MG63 (cell line): ENCODE results near the gene ANXA10. TPM values are rescaled to one million over a fixed set of nuclear protein-coding genes. Genes with fewer than 3 reads are reported as not detected.
A peak's percentile ranks its signal among the peaks of the same experiment; 100 is the strongest.

Experiments used
- DNase-seq: peaks from one replicate; pipeline ENCODE4 v3.0.0-alpha.2; 2020
- H3K27me3 ChIP-seq: fragments of 250-450 bp; sonication (Bioruptor Pico); 2 replicates; pipeline ENCODE4 v1.5.1; 2020; ENCODE audit warnings: mild to moderate bottlenecking, moderate library complexity
- H3K36me3 ChIP-seq: fragments of 250-450 bp; sonication (Bioruptor Pico); 2 replicates; pipeline ENCODE4 v1.5.1; 2020; ENCODE audit warnings: mild to moderate bottlenecking, moderate library complexity
- H3K4me3 ChIP-seq: fragments of 250-450 bp; sonication (Bioruptor Pico); 2 replicates; pipeline ENCODE4 v1.5.1; 2020; ENCODE audit warnings: mild to moderate bottlenecking, moderate library complexity
- H3K9me3 ChIP-seq: fragments of 250-450 bp; sonication (Bioruptor Pico); 2 replicates; pipeline ENCODE4 v1.5.1; 2020; ENCODE audit warnings: mild to moderate bottlenecking, moderate library complexity
- total RNA-seq: library from RNA; depleted of rRNA; stranded (reverse); fragments of >200 nt; shearing (Covaris generic); gene quantifications from 2 replicates; pipeline ENCODE4 v1.2.3, GENCODE V29; 2014; ENCODE audit warnings: low replicate concordance; rRNA removed

ANXA10 gene
- not detected in 2 replicates for total RNA-seq

GRCh38 chr4:168092176-168092712, at the start of gene ANXA10:
Gene ANXA10 (plus strand): TSS chr4:168092537. CDS start chr4:168092701, 164 bp downstream.
- Histone ChIP-seq H3K9me3 (peaks cover 10% of the 10 kb centered on the region), H3K27me3 (no peaks in the 10 kb centered on the region), H3K36me3 (no peaks in the 10 kb centered on the region), H3K4me3 (no peak within 1 kb of the TSS)
- DNase-seq, result no peak

GRCh38 chr4:168045354-168045753, 47.0 kb upstream of the ANXA10 start:
- no peak for DNase-seq
- peaks cover 8% of the 10 kb centered on the region; the same call in 1 of the 2 replicates for H3K9me3 ChIP-seq

GRCh38 chr4:168050002-168050401, 42.3 kb upstream of the ANXA10 start:
- Histone ChIP-seq H3K9me3 (peaks cover 10% of the 10 kb centered on the region; the same call in 1 of the 2 replicates), H3K27me3 (no peaks in the 10 kb centered on the region), H3K4me3 (no peak overlapping the region), H3K36me3 (no peaks in the 10 kb centered on the region)
- no peak for DNase-seq

More at GRCh38 chr4:168045354-168045753, 47.0 kb upstream of the ANXA10 start:
- Histone ChIP-seq H3K36me3 (no peaks in the 10 kb centered on the region), H3K27me3 (no peaks in the 10 kb centered on the region), H3K4me3 (no peak overlapping the region)

- no peaks in the 10 kb centered on the region for H3K36me3 ChIP-seq
- H3K27me3 ChIP-seq, result no peaks in the 10 kb centered on the region
- no peak overlapping the region for H3K4me3 ChIP-seq
- DNase-seq, result no peak
- 0 out of 2 replicates have a peak, but pooled peaks cover 8% of the 10 kb centered on the region for H3K9me3 ChIP-seq
Observed at GRCh38 chr4:168051526-168051925, 40.8 kb upstream of the ANXA10 start.

GRCh38 chr4:168057412-168057811, 34.9 kb upstream of the ANXA10 start:
- Histone ChIP-seq H3K36me3 (no peaks in the 10 kb centered on the region), H3K9me3 (no peaks in the 10 kb centered on the region; the same call in 1 of the 2 replicates), H3K27me3 (no peaks in the 10 kb centered on the region), H3K4me3 (no peak overlapping the region)
- DNase-seq, result no peak

GRCh38 chr4:168059251-168059650, 33.1 kb upstream of the ANXA10 start:
- Histone ChIP-seq H3K36me3 (no peaks in the 10 kb centered on the region), H3K4me3 (no peak overlapping the region), H3K27me3 (no peaks in the 10 kb centered on the region), H3K9me3 (no peaks in the 10 kb centered on the region; the same call in 1 of the 2 replicates)
- DNase-seq, result no peak

GRCh38 chr4:168063031-168063430, 29.3 kb upstream of the ANXA10 start:
- Histone ChIP-seq H3K9me3 (no peaks in the 10 kb centered on the region; the same call in 1 of the 2 replicates), H3K36me3 (no peaks in the 10 kb centered on the region), H3K27me3 (no peaks in the 10 kb centered on the region), H3K4me3 (no peak overlapping the region)
- no peak for DNase-seq

GRCh38 chr4:168070903-168071302, 21.4 kb upstream of the ANXA10 start:
- Histone ChIP-seq H3K4me3 (no peak overlapping the region), H3K36me3 (no peaks in the 10 kb centered on the region), H3K9me3 (no peaks in the 10 kb centered on the region), H3K27me3 (no peaks in the 10 kb centered on the region)
- no peak for DNase-seq

GRCh38 chr4:168071304-168071703, 21.0 kb upstream of the ANXA10 start:
- no peak overlapping the region for H3K4me3 ChIP-seq
- no peaks in the 10 kb centered on the region for H3K27me3 ChIP-seq
- H3K36me3 ChIP-seq, result no peaks in the 10 kb centered on the region
- H3K9me3 ChIP-seq, result no peaks in the 10 kb centered on the region
- no peak for DNase-seq

GRCh38 chr4:168074861-168075260, 17.5 kb upstream of the ANXA10 start:
- no peaks in the 10 kb centered on the region for H3K9me3 ChIP-seq
- DNase-seq, result no peak
- no peaks in the 10 kb centered on the region for H3K27me3 ChIP-seq
- H3K4me3 ChIP-seq, result no peak overlapping the region
- H3K36me3 ChIP-seq, result no peaks in the 10 kb centered on the region

- no peak overlapping the region for H3K4me3 ChIP-seq
- DNase-seq, result peak; percentile 41
Observed at GRCh38 chr4:168076989-168077725, 15.2 kb upstream of the ANXA10 start.

GRCh38 chr4:168077726-168078239, 14.6 kb upstream of the ANXA10 start:
- H3K36me3 ChIP-seq, result no peaks in the 10 kb centered on the region
- no peak overlapping the region for H3K4me3 ChIP-seq
- H3K27me3 ChIP-seq, result no peaks in the 10 kb centered on the region
- DNase-seq, result no peak
- H3K9me3 ChIP-seq, result no peaks in the 10 kb centered on the region

More at GRCh38 chr4:168076989-168077725, 15.2 kb upstream of the ANXA10 start:
- no peaks in the 10 kb centered on the region for H3K27me3 ChIP-seq
- H3K9me3 ChIP-seq, result no peaks in the 10 kb centered on the region
- no peaks in the 10 kb centered on the region for H3K36me3 ChIP-seq

- Histone ChIP-seq H3K36me3 (no peaks in the 10 kb centered on the region), H3K9me3 (no peaks in the 10 kb centered on the region), H3K27me3 (no peaks in the 10 kb centered on the region), H3K4me3 (no peak overlapping the region)
- no peak for DNase-seq
Observed at GRCh38 chr4:168082379-168082778, 10.0 kb upstream of the ANXA10 start.

GRCh38 chr4:168095776-168096406, 3.6 kb downstream of the ANXA10 start:
- DNase-seq, result no peak
- H3K27me3 ChIP-seq, result no peaks in the 10 kb centered on the region
- H3K36me3 ChIP-seq, result no peaks in the 10 kb centered on the region
- H3K4me3 ChIP-seq, result no peak overlapping the region
- no peaks in the 10 kb centered on the region for H3K9me3 ChIP-seq

GRCh38 chr4:168096407-168096784, 4.1 kb downstream of the ANXA10 start:
- Histone ChIP-seq H3K4me3 (no peak overlapping the region), H3K27me3 (no peaks in the 10 kb centered on the region), H3K36me3 (no peaks in the 10 kb centered on the region), H3K9me3 (no peaks in the 10 kb centered on the region)
- no peak for DNase-seq

GRCh38 chr4:168097161-168097560, 4.8 kb downstream of the ANXA10 start:
- H3K36me3 ChIP-seq, result no peaks in the 10 kb centered on the region
- peak; percentile 2 for DNase-seq
- H3K9me3 ChIP-seq, result no peaks in the 10 kb centered on the region
- no peak overlapping the region for H3K4me3 ChIP-seq
- H3K27me3 ChIP-seq, result no peaks in the 10 kb centered on the region

- H3K9me3 ChIP-seq, result no peaks in the 10 kb centered on the region
- H3K27me3 ChIP-seq, result no peaks in the 10 kb centered on the region
- H3K36me3 ChIP-seq, result no peaks in the 10 kb centered on the region
- peak; percentile 16 for DNase-seq
- no peak overlapping the region for H3K4me3 ChIP-seq
Observed at GRCh38 chr4:168098248-168098717, 5.9 kb downstream of the ANXA10 start.
